ENCODE results near the gene PALD1.

DNA sequence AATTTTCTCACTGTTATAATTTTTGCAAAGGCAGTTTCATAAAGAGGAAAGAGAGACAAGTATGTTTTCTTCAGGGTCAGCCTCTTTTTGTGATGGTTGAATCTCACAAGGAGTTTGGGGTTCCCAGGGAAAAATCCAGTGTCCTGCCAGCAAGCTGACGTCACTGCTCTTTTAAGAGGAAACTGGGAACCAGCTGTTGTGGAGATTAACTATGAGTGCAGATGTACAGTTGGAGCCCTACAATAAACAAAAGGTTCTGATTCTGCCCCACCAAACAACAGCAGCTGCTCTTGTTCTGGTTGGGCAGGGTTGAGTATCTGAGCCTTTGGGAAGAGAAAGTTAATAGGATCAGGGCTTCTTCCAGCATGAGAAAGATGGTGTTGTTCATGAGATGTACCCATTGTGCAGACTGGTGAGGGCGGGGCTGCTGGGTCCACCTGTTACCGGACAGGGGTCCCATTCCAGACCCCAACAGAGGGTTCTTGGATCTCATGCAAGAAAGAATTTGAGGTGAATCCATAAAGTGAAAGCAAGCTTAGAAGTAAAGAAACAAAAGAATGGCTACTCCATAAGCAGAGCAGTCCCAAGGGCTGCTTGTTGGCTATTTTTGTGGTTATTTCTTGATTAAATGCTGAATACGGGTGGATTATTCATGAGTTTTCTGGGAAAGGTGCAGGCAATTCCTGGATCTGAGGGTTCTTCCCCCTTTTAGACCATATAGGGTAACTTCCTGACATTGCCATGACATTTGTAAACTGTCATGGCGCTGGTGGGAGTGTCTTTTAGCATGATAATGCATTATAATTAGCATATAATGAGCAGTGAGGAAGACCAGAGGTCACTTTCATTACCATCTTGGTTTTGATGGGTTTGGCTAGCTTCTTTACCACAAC lies 111.4 kb downstream of the PALD1 start:
- TF ChIP-seq, protein P1, sequence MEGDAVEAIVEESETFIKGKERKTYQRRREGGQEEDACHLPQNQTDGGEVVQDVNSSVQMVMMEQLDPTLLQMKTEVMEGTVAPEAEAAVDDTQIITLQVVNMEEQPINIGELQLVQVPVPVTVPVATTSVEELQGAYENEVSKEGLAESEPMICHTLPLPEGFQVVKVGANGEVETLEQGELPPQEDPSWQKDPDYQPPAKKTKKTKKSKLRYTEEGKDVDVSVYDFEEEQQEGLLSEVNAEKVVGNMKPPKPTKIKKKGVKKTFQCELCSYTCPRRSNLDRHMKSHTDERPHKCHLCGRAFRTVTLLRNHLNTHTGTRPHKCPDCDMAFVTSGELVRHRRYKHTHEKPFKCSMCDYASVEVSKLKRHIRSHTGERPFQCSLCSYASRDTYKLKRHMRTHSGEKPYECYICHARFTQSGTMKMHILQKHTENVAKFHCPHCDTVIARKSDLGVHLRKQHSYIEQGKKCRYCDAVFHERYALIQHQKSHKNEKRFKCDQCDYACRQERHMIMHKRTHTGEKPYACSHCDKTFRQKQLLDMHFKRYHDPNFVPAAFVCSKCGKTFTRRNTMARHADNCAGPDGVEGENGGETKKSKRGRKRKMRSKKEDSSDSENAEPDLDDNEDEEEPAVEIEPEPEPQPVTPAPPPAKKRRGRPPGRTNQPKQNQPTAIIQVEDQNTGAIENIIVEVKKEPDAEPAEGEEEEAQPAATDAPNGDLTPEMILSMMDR (IDR thresholded peaks at IDR 0.05 in 2 of 3, conservative IDR thresholded peaks at IDR 0.05 in 1 of 3; ENCODE audit: borderline replicate concordance in 1 of 3, insufficient read depth in 1 of 3, low read depth in 2 of 3, low read length in 2 of 3), result no peak
- TF ChIP-seq SIN3A (IDR thresholded peaks at IDR 0.05; ENCODE audit: low read depth) (no peak), EZH2 (IDR thresholded peaks at IDR 0.05) (no peak), POLR2AphosphoS5 (IDR thresholded peaks at IDR 0.05; ENCODE audit: low read depth, low read length) (no peak), POLR2A (IDR thresholded peaks at IDR 0.05; ENCODE audit: borderline replicate concordance, extremely low read depth, insufficient read depth, insufficient read length) (no peak), MAX (IDR thresholded peaks at IDR 0.05) (no peak), JUND (IDR thresholded peaks at IDR 0.05) (no peak)
- TF ChIP-seq, protein P2, sequence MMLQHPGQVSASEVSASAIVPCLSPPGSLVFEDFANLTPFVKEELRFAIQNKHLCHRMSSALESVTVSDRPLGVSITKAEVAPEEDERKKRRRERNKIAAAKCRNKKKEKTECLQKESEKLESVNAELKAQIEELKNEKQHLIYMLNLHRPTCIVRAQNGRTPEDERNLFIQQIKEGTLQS (IDR thresholded peaks at IDR 0.05), result no peak

Measured in HCT116 (cell line).